ENCODE measurements around the gene ARID1B.

The ARID1B gene

GRCh38 chr6:157258878-157259277, 481.7 kb downstream of the ARID1B start:
- Histone ChIP-seq H3K4me3 (ENCODE audit: low read depth, low read length) (no peak overlapping the region), H3K9me3 (no peaks in the 10 kb centered on the region), H3K4me1 (no peaks in the 10 kb centered on the region), H3K36me3 (no peaks in the 10 kb centered on the region), H3K27me3 (no peaks in the 10 kb centered on the region)
- TF ChIP-seq, protein P1, sequence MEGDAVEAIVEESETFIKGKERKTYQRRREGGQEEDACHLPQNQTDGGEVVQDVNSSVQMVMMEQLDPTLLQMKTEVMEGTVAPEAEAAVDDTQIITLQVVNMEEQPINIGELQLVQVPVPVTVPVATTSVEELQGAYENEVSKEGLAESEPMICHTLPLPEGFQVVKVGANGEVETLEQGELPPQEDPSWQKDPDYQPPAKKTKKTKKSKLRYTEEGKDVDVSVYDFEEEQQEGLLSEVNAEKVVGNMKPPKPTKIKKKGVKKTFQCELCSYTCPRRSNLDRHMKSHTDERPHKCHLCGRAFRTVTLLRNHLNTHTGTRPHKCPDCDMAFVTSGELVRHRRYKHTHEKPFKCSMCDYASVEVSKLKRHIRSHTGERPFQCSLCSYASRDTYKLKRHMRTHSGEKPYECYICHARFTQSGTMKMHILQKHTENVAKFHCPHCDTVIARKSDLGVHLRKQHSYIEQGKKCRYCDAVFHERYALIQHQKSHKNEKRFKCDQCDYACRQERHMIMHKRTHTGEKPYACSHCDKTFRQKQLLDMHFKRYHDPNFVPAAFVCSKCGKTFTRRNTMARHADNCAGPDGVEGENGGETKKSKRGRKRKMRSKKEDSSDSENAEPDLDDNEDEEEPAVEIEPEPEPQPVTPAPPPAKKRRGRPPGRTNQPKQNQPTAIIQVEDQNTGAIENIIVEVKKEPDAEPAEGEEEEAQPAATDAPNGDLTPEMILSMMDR (IDR thresholded peaks at IDR 0.05; ENCODE audit: low read depth, low read length) = no peak
- no peak for DNase-seq

GRCh38 chr6:157259443-157259842, 482.3 kb downstream of the ARID1B start:
- TF ChIP-seq, protein P1 (IDR thresholded peaks at IDR 0.05; ENCODE audit: low read depth, low read length) = no peak
- Histone ChIP-seq H3K36me3 (no peaks in the 10 kb centered on the region), H3K9me3 (no peaks in the 10 kb centered on the region), H3K4me3 (ENCODE audit: low read depth, low read length) (no peak overlapping the region), H3K4me1 (no peaks in the 10 kb centered on the region), H3K27me3 (no peaks in the 10 kb centered on the region)
- DNase-seq = no peak
